SK-N-MC (cell line): ENCODE results near the gene VAMP2.

ENCODE experiments used
- EZH2 ChIP-seq: fragments of 200-600 bp; sonication (generic); IDR thresholded peaks from one replicate; pipeline ENCODE4 v1.6.1; 2017; ENCODE audit warnings: antibody characterized with exemption
- FOXP2 ChIP-seq: optimal IDR thresholded peaks from 2 replicates; pipeline ENCODE3; 2011; ENCODE audit warnings: mild to moderate bottlenecking, moderate library complexity; ENCODE audit not compliant: insufficient read depth; ENCODE audit errors: extremely low read length, control extremely low read depth
- POLR2AphosphoS5 ChIP-seq: IDR thresholded peaks from 2 replicates; pipeline ENCODE4 v1.6.1; 2012; ENCODE audit warnings: mild to moderate bottlenecking, low read depth, low read length, borderline replicate concordance

DNA sequence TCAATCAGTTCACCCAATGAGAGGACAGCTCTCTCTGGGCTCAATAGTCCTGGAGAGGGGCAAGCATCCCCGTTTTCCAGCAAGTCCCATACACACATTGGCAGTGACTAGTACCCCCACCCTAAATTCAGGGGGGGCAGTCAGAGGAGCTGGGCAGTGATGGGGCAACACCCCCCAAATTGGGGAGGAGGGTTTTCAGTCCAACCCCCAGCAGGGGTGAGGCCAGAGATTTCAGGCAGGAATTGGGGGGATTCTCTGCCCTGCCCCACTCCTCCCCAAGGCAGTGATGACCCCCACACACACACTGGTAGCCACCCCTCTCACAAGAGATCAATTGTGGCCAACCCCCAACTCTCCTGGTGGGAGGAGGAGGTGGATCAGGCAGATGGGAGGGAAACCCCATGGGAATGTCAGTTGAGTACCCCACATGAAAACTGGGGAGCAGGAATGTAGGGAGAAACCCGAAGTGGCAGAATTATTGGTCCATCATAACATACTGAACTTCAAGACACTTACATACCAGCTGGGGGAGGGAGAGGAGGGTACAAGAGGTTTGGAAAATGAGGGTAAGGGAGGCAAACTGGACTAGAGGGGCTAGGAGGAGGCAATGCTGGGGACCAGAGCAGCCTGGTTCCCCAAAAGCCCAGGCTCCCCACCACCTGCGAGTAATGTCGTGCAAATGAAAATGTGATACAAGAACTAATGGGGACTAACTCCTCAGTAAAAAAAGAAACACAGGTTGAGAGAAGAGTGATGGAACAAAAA is 3.1 kb downstream of the VAMP2 start:
- TF ChIP-seq POLR2AphosphoS5: no peak
- TF ChIP-seq EZH2: no peak
- no peak for TF ChIP-seq FOXP2
